K562 (cell line): Measurements from ENCODE around the gene FXYD4. TPM values are rescaled to one million over a fixed set of nuclear protein-coding genes. Genes with fewer than 3 reads are reported as not detected.

ENCODE experiments used
- DDX20 ChIP-seq: fragments of 450-650 bp; IDR thresholded peaks from 2 replicates; pipeline ENCODE4 v1.6.1; 2016; ENCODE audit warnings: missing genetic modification characterization, low read depth, mild to moderate bottlenecking, missing compliant biosample characterization, moderate library complexity
- EP300 ChIP-seq: IDR thresholded peaks from 2 replicates; pipeline ENCODE4 v1.6.1; 2012; ENCODE audit warnings: low read length, improper control_type of control experiment
- JUNB ChIP-seq: fragments of 450-650 bp; formaldehyde crosslinking; conservative IDR thresholded peaks from 2 replicates; pipeline ENCODE4 v1.4.0; 2020; ENCODE audit warnings: mild to moderate bottlenecking
- MCM7 ChIP-seq, 2 experiments: fragments of 450-650 bp; IDR thresholded peaks; 2 replicates each; pipeline ENCODE4 v1.6.1; 2016 to 2018
- MNT ChIP-seq, 2 experiments: fragments of 450-650 bp; conservative IDR thresholded peaks; 2 replicates each; pipeline ENCODE4 v1.6.1; 2017; ENCODE audit warnings: mild to moderate bottlenecking in 2 of 2, moderate library complexity in 2 of 2
- RAD51 ChIP-seq: fragments of 450-650 bp; IDR thresholded peaks from 2 replicates; pipeline ENCODE4 v1.7.1; 2016; ENCODE audit warnings: low read depth, mild to moderate bottlenecking, borderline replicate concordance
- STAT5B ChIP-seq: fragments of 250-450 bp; sonication (Bioruptor Pico); IDR thresholded peaks from 2 replicates; pipeline ENCODE4 v1.8.0; 2021; ENCODE audit warnings: mild to moderate bottlenecking, inconsistent platforms
- UBTF ChIP-seq, 2 experiments: IDR thresholded peaks; 2 replicates each; pipeline ENCODE4 v1.6.1; 2012; ENCODE audit warnings: improper control_type of control experiment in 2 of 2, low read depth in 2 of 2, low read length in 2 of 2, borderline replicate concordance in 1 of 2
- ZNF277 ChIP-seq: fragments of 250-450 bp; sonication (Bioruptor Pico); IDR thresholded peaks from 2 replicates; pipeline ENCODE4 v1.8.0; 2022; ENCODE audit warnings: inconsistent platforms, mild to moderate bottlenecking, moderate library complexity, borderline replicate concordance
- ZNF707 ChIP-seq: fragments of 250-450 bp; sonication (Bioruptor Pico); conservative IDR thresholded peaks from 2 replicates; pipeline ENCODE4 v1.8.0; 2022; ENCODE audit warnings: inconsistent platforms, mild to moderate bottlenecking, moderate library complexity
- polyA plus RNA-seq, 8 experiments: library from polyadenylated mRNA; depleted of rRNA in 4 of 8; stranded (reverse) in 5 of 8; unstranded in 3 of 8; fragments of >200 nt; fragmentation: Nextera tagmentation in 2 of 8; fragmentation: Illumina TruSeq in 1 of 8; extraction: Ambion mirVana in 2 of 8; extraction: Trizol in 1 of 8; gene quantifications; 2 replicates each; pipeline versions ENCODE4 v1.2.1 to v1.2.3, GENCODE V29; 2011 to 2014; ENCODE audit warnings: inconsistent platforms in 1 of 8, missing spikeins in 1 of 8
- total RNA-seq, 7 experiments: library from RNA; depleted of rRNA in 6 of 7; stranded (reverse); fragments of >200 nt in 6 of 7; fragmentation: Illumina TruSeq in 2 of 7; extraction: Trizol in 2 of 7; gene quantifications; 2 replicates each; pipeline versions ENCODE4 v1.2.1 to v1.2.3, GENCODE V29; 2011 to 2021; ENCODE audit warnings: low replicate concordance in 1 of 7

Gene FXYD4
- total and polyA plus RNA-seq, 9 of the 15 experiments (the other 6 are each of a cell fraction or from before 2014, with no cell fraction given), result not detected

- TF ChIP-seq MNT (conservative IDR thresholded peaks at IDR 0.05) (no peak), ZNF707 (no peak), STAT5B (no peak), EP300 (no peak), JUNB (no peak), DDX20 (no peak), UBTF (IDR thresholded peaks at IDR 0.05; ENCODE audit: borderline replicate concordance in 1 of 2, low read depth in 2 of 2, low read length in 2 of 2) (no peak), ZNF277 (CRISPR knock-in tag) (no peak), RAD51 (no peak), MCM7 (IDR thresholded peaks at IDR 0.05) (no peak)
These were observed 19.3 kb downstream of the FXYD4 start (continued) for GRCh38 chr10:43390759-43391158.
